GM12891 (cell line): ENCODE measurements around the gene TAMM41.

Source experiments
- DNase-seq: peaks from one replicate; pipeline ENCODE4 v3.0.0; 2011; ENCODE audit warnings: low spot score; ENCODE audit not compliant: insufficient read length
- FAIRE-seq: peaks from 2 replicates; lab custom pipeline; 2011; peaks lifted over from hg19 to GRCh38; lab: Jason Lieb, UNC
- PAX5 ChIP-seq: IDR thresholded peaks from 2 replicates; pipeline ENCODE4 v1.6.1; 2011; ENCODE audit warnings: low read length, moderate library complexity, mild to moderate bottlenecking; ENCODE audit not compliant: insufficient read depth, severe bottlenecking
- POLR2A ChIP-seq: IDR thresholded peaks from 2 replicates; pipeline ENCODE4 v1.6.1; 2011; ENCODE audit warnings: low read depth, low read length, control low read depth
- POLR2AphosphoS5 ChIP-seq: IDR thresholded peaks from 2 replicates; pipeline ENCODE4 v1.6.1; 2011; ENCODE audit warnings: low read depth, low read length, control low read depth
- POU2F2 ChIP-seq: IDR thresholded peaks from 2 replicates; pipeline ENCODE4 v1.6.1; 2011; ENCODE audit warnings: low read depth, mild to moderate bottlenecking, control low read depth, low read length, moderate library complexity
- SPI1 ChIP-seq: IDR thresholded peaks from 2 replicates; pipeline ENCODE4 v1.6.1; 2011; ENCODE audit warnings: low read depth, low read length, control low read depth
- TAF1 ChIP-seq: IDR thresholded peaks from 2 replicates; pipeline ENCODE4 v1.6.1; 2011; ENCODE audit warnings: low read depth, low read length, control low read depth

TAMM41 gene

DNA sequence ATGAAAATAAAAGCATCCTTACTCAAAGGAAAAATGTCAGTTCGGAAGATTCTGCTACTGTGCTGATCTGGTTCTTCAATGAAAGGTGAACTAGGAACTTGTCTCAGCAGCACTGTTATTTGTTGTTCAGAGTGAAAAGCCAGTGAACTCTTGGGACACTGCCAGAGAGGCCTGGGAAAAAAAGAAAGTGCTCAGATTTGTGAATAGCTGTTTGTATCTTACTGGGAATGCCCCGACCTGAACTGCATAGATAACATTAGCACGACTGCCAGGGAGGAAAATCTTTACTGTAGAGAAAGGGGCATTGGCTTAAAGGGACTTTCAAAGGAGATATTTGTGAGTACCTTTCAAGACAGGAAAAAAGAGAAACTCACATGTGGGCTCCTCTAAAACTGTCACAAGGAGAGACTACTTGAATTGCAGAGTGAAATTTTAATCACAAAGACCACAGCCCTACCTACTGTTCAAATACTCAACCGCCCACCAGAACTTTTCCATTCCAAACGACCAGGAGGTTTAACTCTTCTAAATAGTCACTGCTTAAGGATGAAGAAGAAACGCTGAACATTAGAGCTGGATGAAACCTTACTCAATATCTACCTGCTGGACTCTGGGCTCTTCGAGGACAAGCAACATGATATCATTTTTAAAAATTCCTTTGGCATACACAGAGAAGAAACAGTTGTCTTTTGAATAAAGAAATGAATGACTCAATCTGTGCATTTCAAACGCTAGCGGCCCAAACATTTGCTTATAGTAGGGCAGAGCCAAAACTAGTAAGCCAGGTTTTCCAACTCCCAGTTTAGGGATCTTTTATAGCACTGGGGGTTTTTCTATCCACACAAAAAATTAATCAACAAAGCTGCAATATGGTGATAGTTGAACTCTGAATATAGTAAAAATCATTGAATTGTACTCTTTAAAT lies 13.4 kb downstream of the TAMM41 start:
- TF ChIP-seq PAX5 (no peak), POLR2A (no peak), TAF1 (no peak), SPI1 (no peak), POLR2AphosphoS5 (no peak), POU2F2 (no peak)
- FAIRE-seq: no peak
- no peak for DNase-seq

DNA sequence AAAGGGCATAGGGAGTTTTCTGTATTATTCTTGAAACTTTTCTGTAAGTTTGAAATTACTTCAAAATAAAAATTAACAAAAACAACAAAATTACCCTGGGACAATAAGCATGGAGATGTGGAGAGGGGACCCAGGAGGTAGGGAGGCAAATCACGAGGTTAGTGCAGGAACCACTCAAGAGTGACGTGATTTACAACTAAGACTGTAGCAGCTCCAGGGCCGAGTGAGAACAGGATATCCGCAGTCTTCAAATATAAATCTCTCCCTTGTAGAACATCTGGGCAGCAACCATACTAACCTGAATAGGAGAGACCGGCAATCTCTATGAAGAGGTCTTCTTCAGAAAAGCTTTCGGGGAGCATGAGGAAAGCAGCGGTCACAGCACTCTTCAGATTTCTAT lies 17.3 kb downstream of the TAMM41 start:
- no peak for DNase-seq
- FAIRE-seq: no peak
- no peak for TF ChIP-seq TAF1
- TF ChIP-seq SPI1: no peak
- TF ChIP-seq POLR2AphosphoS5: no peak
- TF ChIP-seq POU2F2: no peak
- no peak for TF ChIP-seq POLR2A
- no peak for TF ChIP-seq PAX5

DNA sequence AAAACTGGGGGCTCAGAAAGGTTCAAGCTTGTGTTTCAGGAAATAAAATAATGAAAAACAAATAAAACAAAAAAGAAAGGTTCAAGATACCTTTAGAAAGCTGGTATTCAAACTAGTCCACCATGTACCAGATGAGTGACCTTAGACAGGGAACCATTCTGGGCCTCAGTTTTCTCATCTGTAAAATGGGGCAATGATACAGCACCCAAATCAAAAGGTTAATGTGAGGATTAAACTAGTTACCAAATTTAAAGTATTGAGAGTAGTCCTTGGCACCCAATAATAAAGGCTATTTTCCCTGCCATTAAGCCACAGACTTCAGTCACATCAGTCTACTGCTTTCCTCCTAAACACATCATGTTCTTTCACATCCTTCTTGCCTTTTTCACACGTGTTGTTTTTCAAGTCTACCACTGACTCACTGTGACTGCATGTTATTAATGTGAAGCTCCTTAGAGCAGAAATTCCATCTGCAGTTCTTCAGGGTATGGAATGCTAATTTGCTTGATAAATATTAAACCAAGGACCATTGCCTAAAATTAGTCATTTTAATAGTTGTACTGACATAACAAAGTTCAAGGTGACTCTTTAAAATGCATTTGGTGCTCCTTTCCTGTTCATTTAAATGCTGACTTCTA lies 19.9 kb downstream of the TAMM41 start:
- peak; percentile 30; the same call in 1 of the 2 replicates for TF ChIP-seq SPI1
- TF ChIP-seq POLR2A: no peak
- TF ChIP-seq POLR2AphosphoS5: no peak
- DNase-seq (no peak), FAIRE-seq (no peak)

DNA sequence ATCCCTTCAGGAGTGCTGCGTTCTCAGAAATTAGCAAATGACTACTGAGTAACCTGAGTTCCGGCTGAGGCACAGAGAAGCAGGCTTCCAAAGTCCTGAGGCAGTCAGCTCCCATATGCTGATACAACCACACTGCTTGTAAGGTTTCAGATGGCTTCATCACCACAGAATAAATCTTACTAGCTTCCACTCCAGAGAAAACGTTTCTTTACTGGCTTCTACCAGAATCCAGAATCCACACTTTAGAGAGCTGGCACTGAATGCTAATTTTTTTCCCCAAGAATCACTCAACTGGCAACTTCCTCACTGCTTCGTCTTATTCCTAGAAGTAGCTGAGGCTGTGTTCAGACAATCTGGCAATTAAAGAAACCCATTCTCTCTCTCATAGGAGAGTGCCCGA lies 21.4 kb downstream of the TAMM41 start:
- FAIRE-seq (no peak), DNase-seq (no peak)
- no peak for TF ChIP-seq POU2F2
- no peak for TF ChIP-seq PAX5
- no peak for TF ChIP-seq POLR2A
- TF ChIP-seq TAF1: no peak

DNA sequence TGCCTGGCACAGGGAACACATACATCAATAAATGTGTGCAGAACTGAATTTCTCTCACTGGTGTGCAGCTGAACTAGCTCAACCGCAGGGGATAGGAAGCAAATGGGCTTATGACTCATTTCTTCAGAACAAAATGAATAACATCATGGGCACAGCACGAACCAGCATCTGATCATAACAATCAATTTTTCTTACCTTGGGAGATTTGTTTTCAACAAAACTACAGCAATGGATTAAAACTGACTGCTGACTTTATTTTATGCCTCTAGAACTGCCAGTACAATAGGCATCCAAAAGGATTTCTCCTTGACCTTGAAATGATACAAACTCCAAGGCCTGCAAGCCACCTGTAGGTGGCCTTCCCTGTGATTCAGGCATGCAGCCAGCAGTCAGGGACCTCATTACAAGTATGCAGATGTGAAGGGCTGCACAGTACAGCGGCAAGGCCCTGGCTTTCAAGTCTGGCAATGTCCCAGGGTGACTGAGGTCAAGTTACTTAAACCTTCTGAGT lies 26.1 kb downstream of the TAMM41 start:
- no peak for TF ChIP-seq POLR2A
- TF ChIP-seq POU2F2: peak; percentile 56; the same call in 1 of the 2 replicates
- TF ChIP-seq PAX5: no peak
- peak; percentile 47; the same call in 1 of the 2 replicates for TF ChIP-seq SPI1
- DNase-seq: peak; percentile 25
- FAIRE-seq: peak; percentile 61

DNA sequence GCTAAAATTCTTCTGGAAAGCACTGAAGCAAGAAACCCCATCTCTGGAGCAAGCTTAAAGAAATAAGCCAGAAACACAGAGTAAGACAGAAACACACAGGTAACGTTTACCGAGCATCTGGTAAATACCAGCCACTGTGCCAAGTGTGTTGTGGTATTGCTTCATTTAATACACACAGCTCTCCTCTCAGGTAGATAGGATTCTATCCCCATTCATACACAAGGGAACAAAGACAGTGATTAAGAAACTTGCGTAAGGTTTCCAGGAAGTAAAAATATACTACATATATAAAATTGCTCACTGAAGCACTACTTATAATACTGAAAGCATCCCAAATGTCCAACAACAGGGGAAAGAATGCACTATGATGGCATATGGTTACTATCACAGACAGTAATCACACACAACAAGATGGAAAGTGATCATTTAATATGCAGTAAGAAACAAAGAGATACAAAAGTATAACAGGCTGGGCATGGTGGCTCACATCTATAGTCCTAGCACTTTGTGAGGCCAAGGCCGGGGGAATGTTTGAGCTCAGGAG lies 27.5 kb downstream of the TAMM41 start:
- no peak for DNase-seq
- TF ChIP-seq POLR2AphosphoS5 (no peak), POLR2A (no peak), PAX5 (no peak), SPI1 (no peak), TAF1 (no peak), POU2F2 (no peak)
- FAIRE-seq: no peak

DNA sequence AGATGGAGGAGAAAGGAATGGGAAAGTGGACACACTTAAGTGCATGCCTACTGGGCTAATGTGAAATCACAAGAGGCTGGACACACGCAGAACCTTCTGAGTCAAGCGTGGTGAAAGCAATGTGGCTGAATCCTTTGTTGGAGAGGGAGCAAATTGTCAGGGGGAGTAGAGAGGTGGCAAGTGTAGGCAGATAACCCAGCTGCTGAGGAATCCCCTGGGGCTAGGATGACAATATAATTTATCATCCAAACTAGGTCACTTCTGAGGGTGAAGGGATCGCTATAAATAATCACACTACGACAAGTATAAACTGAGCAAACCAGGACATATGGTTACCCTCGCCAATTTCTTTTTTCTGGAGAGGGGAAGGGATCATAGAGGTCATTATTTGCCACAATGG lies 28.7 kb downstream of the TAMM41 start:
- DNase-seq (no peak), FAIRE-seq (no peak)
- no peak for TF ChIP-seq POU2F2
- no peak for TF ChIP-seq POLR2A
- no peak for TF ChIP-seq TAF1
- TF ChIP-seq PAX5: no peak
- no peak for TF ChIP-seq SPI1
- no peak for TF ChIP-seq POLR2AphosphoS5

DNA sequence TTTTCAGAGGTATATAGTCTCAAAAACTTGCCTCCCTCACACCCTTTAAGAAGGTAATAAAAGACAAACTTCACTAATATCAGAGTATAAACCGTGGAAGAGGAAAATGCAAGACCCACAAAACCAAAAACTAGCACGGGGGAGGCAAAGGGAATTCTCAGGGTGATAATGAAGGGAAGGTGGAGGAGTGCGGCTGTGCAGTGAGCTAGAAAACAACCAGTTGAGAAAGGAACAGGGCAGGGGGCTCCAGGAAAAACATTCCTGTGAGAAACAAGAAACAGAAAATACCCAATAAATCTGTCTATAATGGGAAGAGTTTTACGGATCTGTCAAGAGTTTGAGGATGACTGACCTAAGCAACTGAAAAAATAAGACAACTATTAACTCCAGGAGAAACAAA lies 31.6 kb downstream of the TAMM41 start:
- no peak for DNase-seq
- TF ChIP-seq PAX5: no peak
- TF ChIP-seq SPI1: no peak
- no peak for TF ChIP-seq POLR2A
- no peak for TF ChIP-seq POLR2AphosphoS5
- TF ChIP-seq POU2F2: no peak
- TF ChIP-seq TAF1: no peak
- no peak for FAIRE-seq

DNA sequence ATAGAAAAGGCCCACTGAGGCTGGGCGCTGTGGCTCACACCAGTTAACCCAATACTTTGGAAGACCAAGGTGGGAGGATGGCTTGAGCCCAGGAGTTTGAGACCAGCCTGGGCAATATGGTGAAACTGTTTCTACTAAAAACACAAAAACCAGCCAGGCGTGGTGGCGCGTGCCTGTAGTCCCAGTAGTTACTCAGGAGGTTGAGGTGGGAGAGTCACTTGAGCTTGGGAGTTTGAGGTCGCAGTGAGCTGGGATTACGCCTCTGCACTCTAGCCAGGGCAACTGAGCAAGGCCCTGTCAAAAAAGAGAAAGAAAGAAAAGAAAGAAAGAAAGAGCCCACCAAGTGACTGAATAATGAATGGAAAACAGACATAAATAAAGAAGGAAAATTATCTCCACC lies 32.0 kb downstream of the TAMM41 start:
- no peak for TF ChIP-seq TAF1
- no peak for TF ChIP-seq SPI1
- TF ChIP-seq PAX5: no peak
- TF ChIP-seq POLR2AphosphoS5: no peak
- TF ChIP-seq POU2F2: no peak
- no peak for TF ChIP-seq POLR2A
- no peak for DNase-seq
- no peak for FAIRE-seq

DNA sequence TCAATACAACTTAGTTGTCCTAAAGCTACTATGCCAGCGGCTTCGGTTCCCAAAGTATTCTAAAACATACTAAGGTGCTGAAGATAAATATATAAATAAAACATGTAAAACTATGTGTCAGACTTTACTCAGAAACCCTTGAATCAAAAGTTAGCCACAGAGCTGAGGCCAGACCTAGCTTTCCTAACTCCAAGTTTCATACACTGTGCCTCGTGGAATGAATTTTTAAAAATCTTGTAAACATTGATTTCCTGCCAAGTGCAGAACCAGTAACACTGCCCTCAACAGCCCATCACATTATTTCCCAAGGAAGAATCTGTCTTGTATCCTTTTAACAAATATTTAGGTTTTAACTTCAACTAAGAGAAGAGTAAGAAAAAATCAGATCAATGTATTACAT lies 36.4 kb downstream of the TAMM41 start:
- DNase-seq (no peak), FAIRE-seq (no peak)
- TF ChIP-seq PAX5: no peak
- no peak for TF ChIP-seq POLR2AphosphoS5
- no peak for TF ChIP-seq SPI1
- no peak for TF ChIP-seq POLR2A
- no peak for TF ChIP-seq POU2F2
- no peak for TF ChIP-seq TAF1
